H9 (cell line): ENCODE results near the gene LRRC8A. TPM values are rescaled to one million over a fixed set of nuclear protein-coding genes. Genes with fewer than 3 reads are reported as not detected.

Experiments used
- DNase-seq: peaks from one replicate; pipeline ENCODE4 v3.0.0-alpha.2; 2017
- H2AFZ ChIP-seq: one replicate; pipeline ENCODE4 v1.6.1; 2013; ENCODE audit warnings: mild to moderate bottlenecking, low read length, control low read depth, moderate library complexity
- H2AK5ac ChIP-seq: 2 replicates; pipeline ENCODE4 v1.6.1; 2013; ENCODE audit warnings: low read length, control low read depth, mixed read lengths; ENCODE audit not compliant: insufficient read length
- H2BK120ac ChIP-seq: one replicate; pipeline ENCODE4 v1.6.1; 2013; ENCODE audit warnings: low read depth, mild to moderate bottlenecking, low read length, control low read depth, inconsistent platforms; ENCODE audit not compliant: poor library complexity, severe bottlenecking
- H2BK12ac ChIP-seq: 2 replicates; pipeline ENCODE4 v1.6.1; 2013; ENCODE audit warnings: low read length, control low read depth, mixed read lengths, low read depth; ENCODE audit not compliant: insufficient read length
- H2BK15ac ChIP-seq: 2 replicates; pipeline ENCODE4 v1.6.1; 2013; ENCODE audit warnings: low read depth, low read length, control low read depth
- H2BK20ac ChIP-seq: one replicate; pipeline ENCODE4 v1.6.1; 2013; ENCODE audit warnings: low read depth, mild to moderate bottlenecking, low read length, control low read depth, inconsistent platforms; ENCODE audit not compliant: poor library complexity, severe bottlenecking
- H2BK5ac ChIP-seq: 2 replicates; pipeline ENCODE4 v1.6.1; 2013; ENCODE audit warnings: low read length, control low read depth, mixed read lengths; ENCODE audit not compliant: insufficient read length
- H3K14ac ChIP-seq: 2 replicates; pipeline ENCODE4 v1.6.1; 2013; ENCODE audit warnings: low read length, control low read depth; ENCODE audit not compliant: insufficient read depth
- H3K18ac ChIP-seq: 2 replicates; pipeline ENCODE4 v1.6.1; 2013; ENCODE audit warnings: low read depth, mild to moderate bottlenecking, mixed read lengths, low read length, control low read depth; ENCODE audit not compliant: insufficient read length
- H3K23ac ChIP-seq: 2 replicates; pipeline ENCODE4 v1.6.1; 2013; ENCODE audit warnings: low read length, control low read depth, mixed read lengths, low read depth; ENCODE audit not compliant: insufficient read length
- H3K23me2 ChIP-seq: 2 replicates; pipeline ENCODE4 v1.6.1; 2013; ENCODE audit warnings: low read depth, mild to moderate bottlenecking, mixed read lengths, low read length, control low read depth; ENCODE audit not compliant: insufficient read length, poor library complexity, severe bottlenecking
- H3K27ac ChIP-seq: 2 replicates; pipeline ENCODE4 v1.5.1; 2013; ENCODE audit warnings: low read length, control low read depth, mixed read lengths, low read depth; ENCODE audit not compliant: insufficient read length
- H3K27me3 ChIP-seq: 2 replicates; pipeline ENCODE4 v1.6.1; 2013; ENCODE audit warnings: low read length, control low read depth, inconsistent platforms; ENCODE audit not compliant: insufficient read depth
- H3K4ac ChIP-seq: 2 replicates; pipeline ENCODE4 v1.6.1; 2013; ENCODE audit warnings: low read depth, mild to moderate bottlenecking, control low read depth, inconsistent platforms, low read length, moderate library complexity
- H3K4me1 ChIP-seq: 2 replicates; pipeline ENCODE4 v1.6.1; 2013; ENCODE audit warnings: low read length, control low read depth, inconsistent platforms; ENCODE audit not compliant: insufficient read depth
- H3K4me2 ChIP-seq: 2 replicates; pipeline ENCODE4 v1.6.1; 2013; ENCODE audit warnings: low read length, control low read depth, mixed read lengths; ENCODE audit not compliant: insufficient read length, insufficient read depth
- H3K56ac ChIP-seq: 2 replicates; pipeline ENCODE4 v1.6.1; 2013; ENCODE audit warnings: low read depth, mild to moderate bottlenecking, mixed read lengths, low read length, control low read depth; ENCODE audit not compliant: insufficient read length
- H3K79me1 ChIP-seq: 2 replicates; pipeline ENCODE4 v1.6.1; 2013; ENCODE audit warnings: low read depth, mild to moderate bottlenecking, moderate library complexity, low read length, control low read depth, inconsistent platforms; ENCODE audit not compliant: insufficient read depth, poor library complexity, severe bottlenecking
- H3K79me2 ChIP-seq: 2 replicates; pipeline ENCODE4 v1.6.1; 2013; ENCODE audit warnings: low read length, control low read depth, inconsistent platforms; ENCODE audit not compliant: insufficient read depth
- H3K9ac ChIP-seq: 2 replicates; pipeline ENCODE4 v1.6.1; 2013; ENCODE audit warnings: low read length, control low read depth, mixed read lengths; ENCODE audit not compliant: insufficient read length; ENCODE audit errors: extremely low read depth
- H3K9me3 ChIP-seq: one replicate; pipeline ENCODE4 v1.6.1; 2013; ENCODE audit warnings: low read depth, low read length, inconsistent platforms; ENCODE audit not compliant: control insufficient read depth
- H3T11ph ChIP-seq: one replicate; pipeline ENCODE4 v1.6.1; 2013; ENCODE audit warnings: mild to moderate bottlenecking, low read length, control low read depth, inconsistent platforms
- H4K20me1 ChIP-seq: one replicate; pipeline ENCODE4 v1.6.1; 2013; ENCODE audit not compliant: control insufficient read depth, insufficient read length, insufficient read depth
- H4K5ac ChIP-seq: 2 replicates; pipeline ENCODE4 v1.6.1; 2013; ENCODE audit warnings: low read depth, mild to moderate bottlenecking, mixed read lengths, low read length, control low read depth; ENCODE audit not compliant: insufficient read length
- H4K8ac ChIP-seq: replicated peaks from 2 replicates; pipeline ENCODE4 v1.6.1; 2013; ENCODE audit warnings: low read length, control low read depth, mixed read lengths, low read depth; ENCODE audit not compliant: insufficient read length
- H4K91ac ChIP-seq: 2 replicates; pipeline ENCODE4 v1.6.1; 2013; ENCODE audit warnings: low read depth, mild to moderate bottlenecking, moderate library complexity, mixed read lengths, low read length, control low read depth; ENCODE audit not compliant: insufficient read length
- H3K27ac Mint-ChIP-seq, 3 experiments: 2 replicates in 2 of 3; 3 replicates in 1 of 3; pipeline ENCODE4 v1.8.0; 2020 to 2021; ENCODE audit warnings: mixed read lengths in 3 of 3, mild to moderate bottlenecking in 1 of 3, moderate library complexity in 1 of 3
- H3K27me3 Mint-ChIP-seq: 2 replicates; pipeline ENCODE4 v1.8.0; 2021; ENCODE audit warnings: low read depth, mild to moderate bottlenecking, moderate library complexity, mixed read lengths
- H3K36me3 Mint-ChIP-seq, 3 experiments: 2 replicates in 2 of 3; 3 replicates in 1 of 3; pipeline ENCODE4 v1.8.0; 2020 to 2021; ENCODE audit warnings: low read depth in 3 of 3, mixed read lengths in 3 of 3; ENCODE audit not compliant: insufficient read depth in 1 of 3
- H3K4me1 Mint-ChIP-seq, 2 experiments: 2 replicates each; pipeline ENCODE4 v1.8.0; 2020; ENCODE audit warnings: mixed read lengths in 2 of 2
- H3K4me3 Mint-ChIP-seq, 2 experiments: 2 replicates in 1 of 2; 3 replicates in 1 of 2; pipeline ENCODE4 v1.8.0; 2020 to 2021; ENCODE audit warnings: mild to moderate bottlenecking in 2 of 2, mixed read lengths in 2 of 2, moderate library complexity in 1 of 2
- H3K9me3 Mint-ChIP-seq, 2 experiments: 2 replicates in 1 of 2; 3 replicates in 1 of 2; pipeline ENCODE4 v1.8.0; 2020; ENCODE audit warnings: mild to moderate bottlenecking in 2 of 2, mixed read lengths in 2 of 2, moderate library complexity in 1 of 2
- CTCF ChIP-seq: fragments of 200-600 bp; sonication (generic); conservative IDR thresholded peaks from 3 replicates; pipeline ENCODE4 v1.8.0; 2021; ENCODE audit warnings: antibody characterized with exemption, mild to moderate bottlenecking
- WGBS: extraction: QIAGEN DNeasy Blood & Tissue Kit; methylation state at CpG from one replicate; pipeline ENCODE4 v1.1.7; 2013; ENCODE audit warnings: missing lambda C conversion rate, low lambda C conversion rate, mixed read lengths; ENCODE audit not compliant: insufficient read length; ENCODE audit errors: extremely low coverage; 5-methylcytosine and 5-hydroxymethylcytosine counted together
- total RNA-seq: library from RNA; stranded (reverse); gene quantifications from 2 replicates; pipeline ENCODE4 v1.2.1, GENCODE V29; 2021

The LRRC8A gene
- total RNA-seq, 1 experiment from 2014 or later = 76.0 TPM

GRCh38 chr9:128892221-128892921, 10.4 kb downstream of the LRRC8A start:
- no peak overlapping the region for H2BK15ac ChIP-seq
- WGBS = no CpG with 5 or more reads among the region's 17 CpGs
- H4K5ac ChIP-seq = no peak overlapping the region
- Mint-ChIP-seq H3K4me1 (peaks cover 27 to 30% of the 10 kb centered on the region in 2 experiments), H3K27me3 (no peaks in the 10 kb centered on the region), H3K9me3 (no peaks in the 10 kb centered on the region), H3K4me3 (no peak overlapping the region), H3K27ac (0 out of 7 replicates have a peak overlapping the region, but pooled peaks of 2 of the 3 experiments have one; percentile 28 to 86), H3K36me3 (peaks cover 23 to 57% (median 39%) of the 10 kb centered on the region in 3 experiments; a peak in 6 of 7 replicates)
- H3K14ac ChIP-seq = no peak overlapping the region; the same call in 1 of the 2 replicates
- TF ChIP-seq CTCF = no peak
- H3K56ac ChIP-seq = no peak overlapping the region
- no peak overlapping the region for H3K27ac ChIP-seq
- no peak overlapping the region for H2BK20ac ChIP-seq
- no peak overlapping the region for H3K18ac ChIP-seq
- peaks cover 15% of the 10 kb centered on the region; the same call in 1 of the 2 replicates for H3K79me2 ChIP-seq
- H4K91ac ChIP-seq = no peak overlapping the region
- no peak overlapping the region for H2BK5ac ChIP-seq
- H3K23ac ChIP-seq = no peak overlapping the region
- no peak overlapping the region for H3K9ac ChIP-seq
- no peak overlapping the region for H3T11ph ChIP-seq
- no peak overlapping the region for H2AFZ ChIP-seq
- H3K79me1 ChIP-seq = no peaks in the 10 kb centered on the region
- H2BK12ac ChIP-seq = no peak overlapping the region
- H4K8ac ChIP-seq = no peak overlapping the region
- H3K4me1 ChIP-seq = peaks cover 9% of the 10 kb centered on the region; the same call in 1 of the 2 replicates
- no peaks in the 10 kb centered on the region for H3K9me3 ChIP-seq
- no peak overlapping the region for H3K4me2 ChIP-seq
- H3K27me3 ChIP-seq = no peaks in the 10 kb centered on the region
- no peak overlapping the region for H2BK120ac ChIP-seq
- no peak overlapping the region for H3K4ac ChIP-seq
- DNase-seq = no peak
- no peaks in the 10 kb centered on the region for H4K20me1 ChIP-seq
- H3K23me2 ChIP-seq = no peaks in the 10 kb centered on the region
- H2AK5ac ChIP-seq = no peak overlapping the region
